HG02610 (cell line): Measurements from ENCODE around the gene TADA2A.

ENCODE experiments used
- ATAC-seq: cut with Tn5 transposase; IDR thresholded peaks from one replicate; pipeline ENCODE4 v1.9.1; 2021; ENCODE audit warnings: mild to moderate bottlenecking, moderate library complexity; ENCODE audit not compliant: unreplicated experiment

Gene TADA2A

DNA sequence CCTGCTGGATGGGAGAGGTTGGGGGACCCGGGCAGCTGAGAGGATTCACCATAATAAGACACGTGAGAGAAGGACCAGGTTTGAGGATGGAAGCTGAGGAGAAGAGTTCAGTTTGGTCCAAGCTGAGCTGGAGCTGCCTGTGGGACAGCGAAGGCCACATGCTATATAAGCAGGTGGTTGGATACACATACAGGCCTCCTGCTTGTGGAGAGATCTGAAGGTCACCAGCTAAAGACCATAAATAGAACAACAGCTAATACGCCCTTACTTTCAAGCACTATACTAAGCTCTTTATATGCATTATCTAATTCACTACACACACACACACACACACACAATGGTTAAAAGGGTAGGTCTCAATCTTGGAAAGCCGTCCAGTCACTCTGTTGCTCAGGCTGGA, 115.1 kb downstream of the TADA2A start:
- no peak for ATAC-seq

DNA sequence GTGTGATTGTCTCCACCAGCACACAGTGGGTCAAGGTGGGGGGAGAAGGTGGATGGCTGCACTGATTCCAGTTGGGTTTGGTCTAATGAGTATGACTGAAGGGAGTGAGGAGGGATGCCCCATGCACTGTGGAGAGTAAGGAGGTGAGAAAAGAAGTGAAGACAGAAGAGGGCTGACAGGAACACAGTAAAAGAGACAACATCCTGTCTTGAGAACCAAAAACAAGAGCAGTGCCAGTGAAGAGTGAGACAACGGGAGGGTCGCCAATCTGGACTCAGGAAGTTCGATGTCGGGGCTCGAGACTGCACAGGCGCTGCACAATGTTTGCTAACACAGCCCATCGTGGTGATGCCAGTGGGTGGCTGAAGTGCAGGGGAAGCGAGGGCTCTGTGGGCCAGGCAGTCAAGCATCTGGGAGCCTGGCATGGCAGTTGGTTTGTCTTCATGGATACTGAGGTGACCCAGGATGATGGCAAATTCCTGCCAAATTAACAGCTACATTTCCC, 117.1 kb downstream of the TADA2A start:
- ATAC-seq: no peak

DNA sequence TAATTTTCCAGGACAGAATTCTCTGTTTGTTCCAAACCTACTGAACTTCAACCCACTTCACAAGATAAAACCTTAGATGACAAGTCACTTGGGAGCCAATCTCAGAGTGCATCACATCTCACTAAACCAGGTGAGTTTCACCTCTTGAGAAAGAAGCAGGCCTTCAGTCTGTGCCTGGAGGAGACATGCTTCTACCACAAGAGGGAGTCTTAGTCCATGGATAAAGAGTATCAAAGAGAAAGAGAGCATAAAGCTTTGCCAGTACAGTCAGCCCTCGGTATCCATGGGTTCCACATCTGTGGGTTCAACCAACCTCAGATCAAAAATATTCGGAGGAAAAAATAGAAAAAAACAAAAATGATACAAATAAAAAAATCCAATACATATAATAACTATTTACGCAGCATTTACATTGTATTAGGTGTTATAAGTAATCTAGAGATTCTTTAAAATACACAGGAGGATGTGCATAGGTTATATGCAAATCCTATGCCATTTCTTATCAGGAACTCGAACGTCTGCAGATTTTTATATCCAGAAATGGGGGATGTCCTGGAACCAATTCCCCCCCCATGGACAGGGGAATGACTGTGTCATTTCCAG, 120.7 kb downstream of the TADA2A start:
- no peak for ATAC-seq
